GM13977 (cell line): ENCODE measurements around the gene RAET1E.
"Not testable (repeated sequence)": the region's sequence is repeated elsewhere in the genome, so short reads cannot be mapped to it uniquely, and the experiment has no call there.

Source experiments
- DNase-seq: peaks from one replicate; pipeline ENCODE4 v3.0.0; 2012; ENCODE audit warnings: low spot score
- in situ Hi-C: fragments of 300-500 bp; cut with MboI; formaldehyde crosslinking; loops from one replicate; pipeline ENCODE4 v1.12.0; 2022; ENCODE audit warnings: low sequenced_read_pairs, low pct_unique_long_range_greater_than_20kb, mixed read lengths, inconsistent platforms; ENCODE audit not compliant: unreplicated experiment
- TF ChIP-seq, protein P1 (sequence below): IDR thresholded peaks from 2 replicates; pipeline ENCODE4 v1.5.1; 2012; ENCODE audit warnings: mild to moderate bottlenecking, control low read depth; ENCODE audit not compliant: insufficient read depth; ENCODE audit errors: extremely low read depth, missing control alignments

The RAET1E gene

DNA sequence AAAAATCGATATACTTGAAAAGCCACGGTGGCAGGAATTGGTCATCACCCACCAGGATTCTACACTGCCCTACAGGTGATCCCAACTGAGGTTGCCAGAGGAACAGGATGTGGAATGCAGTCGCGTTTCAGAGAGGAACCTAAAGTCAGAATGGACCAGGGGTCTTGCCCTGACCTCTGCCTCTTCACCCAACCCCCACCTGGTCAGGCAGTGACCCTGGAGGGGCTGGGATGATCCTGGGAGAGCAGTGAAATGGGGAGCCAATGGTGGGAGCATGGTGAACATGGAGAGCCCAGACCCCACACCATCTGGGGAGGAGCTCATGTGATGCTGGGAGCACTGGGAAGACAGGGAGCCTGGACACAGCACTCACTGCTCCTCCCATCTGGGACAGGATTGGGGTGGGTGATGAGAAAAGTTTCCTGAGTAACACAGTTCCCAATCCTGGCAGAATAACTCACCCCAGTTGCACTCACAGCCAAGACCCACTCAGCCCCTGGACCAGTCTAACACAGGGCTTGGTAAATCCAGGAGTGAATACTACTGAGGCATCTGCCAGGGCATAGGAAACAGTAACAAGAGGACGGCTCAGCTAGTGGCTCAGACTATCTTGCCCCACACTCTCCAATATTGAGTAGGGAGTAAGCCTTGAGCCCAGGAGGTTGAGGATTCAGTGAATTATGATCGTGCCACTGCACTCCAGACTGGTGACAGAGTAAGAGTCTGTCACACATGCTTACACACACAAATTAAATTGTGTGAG, 42.2 kb upstream of the RAET1E start:
- DNase-seq = no peak
- TF ChIP-seq, protein P1, sequence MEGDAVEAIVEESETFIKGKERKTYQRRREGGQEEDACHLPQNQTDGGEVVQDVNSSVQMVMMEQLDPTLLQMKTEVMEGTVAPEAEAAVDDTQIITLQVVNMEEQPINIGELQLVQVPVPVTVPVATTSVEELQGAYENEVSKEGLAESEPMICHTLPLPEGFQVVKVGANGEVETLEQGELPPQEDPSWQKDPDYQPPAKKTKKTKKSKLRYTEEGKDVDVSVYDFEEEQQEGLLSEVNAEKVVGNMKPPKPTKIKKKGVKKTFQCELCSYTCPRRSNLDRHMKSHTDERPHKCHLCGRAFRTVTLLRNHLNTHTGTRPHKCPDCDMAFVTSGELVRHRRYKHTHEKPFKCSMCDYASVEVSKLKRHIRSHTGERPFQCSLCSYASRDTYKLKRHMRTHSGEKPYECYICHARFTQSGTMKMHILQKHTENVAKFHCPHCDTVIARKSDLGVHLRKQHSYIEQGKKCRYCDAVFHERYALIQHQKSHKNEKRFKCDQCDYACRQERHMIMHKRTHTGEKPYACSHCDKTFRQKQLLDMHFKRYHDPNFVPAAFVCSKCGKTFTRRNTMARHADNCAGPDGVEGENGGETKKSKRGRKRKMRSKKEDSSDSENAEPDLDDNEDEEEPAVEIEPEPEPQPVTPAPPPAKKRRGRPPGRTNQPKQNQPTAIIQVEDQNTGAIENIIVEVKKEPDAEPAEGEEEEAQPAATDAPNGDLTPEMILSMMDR = no peak
- in situ Hi-C loops = loop anchor here (10.0 kb wide), 1 partner anchor 65 kb away; no protein-coding TSS in a partner anchor

DNA sequence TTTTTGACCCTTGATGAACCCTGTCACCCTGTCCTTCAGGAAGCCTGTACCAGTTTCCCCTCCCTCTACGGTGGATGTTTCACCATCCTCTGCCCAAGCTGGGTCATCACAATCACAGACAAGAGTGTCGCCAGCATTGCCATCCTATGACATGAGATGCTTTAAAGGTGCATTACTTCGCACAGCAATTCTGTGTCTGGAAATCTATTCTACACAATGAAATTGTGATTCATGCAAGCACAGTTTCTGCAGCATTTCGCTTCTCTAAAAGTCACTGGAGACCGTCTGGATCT, 41.4 kb upstream of the RAET1E start:
- no peak for DNase-seq

DNA sequence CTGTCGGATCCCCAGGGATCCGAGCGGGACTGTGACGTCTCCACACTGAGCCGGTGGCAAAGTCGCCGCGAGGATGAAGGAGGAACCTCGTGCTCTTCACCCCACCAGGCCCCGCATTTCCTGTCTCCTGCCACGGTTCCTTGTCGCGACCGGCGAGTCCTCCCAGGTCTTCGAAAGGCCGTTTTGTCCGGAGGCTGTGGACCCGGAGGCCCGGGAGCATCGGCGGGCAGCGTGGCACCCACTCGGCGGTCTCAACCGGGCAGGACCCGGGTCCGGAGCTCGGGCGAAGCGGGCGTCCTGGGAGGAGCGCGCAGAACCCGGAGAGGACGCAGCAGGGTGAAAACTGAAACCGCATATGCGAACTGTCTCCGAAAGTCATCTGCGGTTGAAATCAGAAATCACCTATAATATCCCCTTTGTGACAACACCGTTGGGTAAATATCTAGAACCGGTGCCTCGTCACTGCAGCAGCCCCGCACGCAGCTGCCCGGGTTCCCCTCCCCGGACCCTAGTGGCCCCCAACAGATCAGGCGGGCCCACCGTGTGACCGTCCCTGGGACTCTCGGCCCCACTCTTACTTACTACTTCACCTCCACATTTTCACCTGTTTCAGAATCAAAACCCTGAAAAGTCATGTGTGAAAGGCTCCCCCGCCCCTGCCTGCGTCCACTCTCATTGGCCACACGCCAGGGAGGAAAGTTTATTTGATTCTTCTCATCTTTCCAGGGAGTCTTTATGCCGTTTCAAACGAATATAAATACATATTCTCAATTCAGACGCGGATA, 40.9 kb upstream of the RAET1E start:
- in situ Hi-C loops = no loop called here
- peak; percentile 86 for DNase-seq
- TF ChIP-seq, protein P1 = no peak

More for the DNA sequence above, 41.4 kb upstream of the RAET1E start:
- TF ChIP-seq, protein P1 = no peak
- in situ Hi-C loops = no loop called here

DNA sequence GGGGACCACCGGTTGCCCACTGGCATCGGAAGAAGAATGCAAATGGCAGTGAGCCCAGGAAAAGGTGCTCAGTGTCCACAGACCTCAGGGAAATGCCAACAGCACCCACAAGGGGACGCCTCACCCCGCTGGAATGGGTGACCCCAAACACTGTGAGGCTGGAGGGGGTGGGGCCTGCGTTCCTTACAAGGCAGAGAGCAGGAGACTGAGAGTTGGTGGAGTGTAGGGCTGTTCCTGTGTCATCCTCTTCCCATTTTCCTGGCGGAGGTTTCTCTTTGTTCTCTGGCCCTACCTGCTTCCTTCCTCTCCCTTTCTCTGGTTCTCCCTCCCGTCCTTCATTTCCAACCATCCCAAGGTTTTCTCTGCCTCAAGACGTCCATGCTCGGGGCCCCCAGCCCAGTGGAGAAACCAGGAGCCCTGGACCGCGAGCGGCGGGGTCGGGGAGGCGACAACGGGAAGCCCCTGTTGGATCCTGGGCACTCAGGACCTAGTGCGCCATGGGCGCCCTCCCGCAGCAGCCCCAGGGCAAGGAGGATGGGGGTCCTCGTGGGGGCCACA, 40.2 kb upstream of the RAET1E start:
- in situ Hi-C loops, DNase-seq: not testable (repeated sequence)

DNA sequence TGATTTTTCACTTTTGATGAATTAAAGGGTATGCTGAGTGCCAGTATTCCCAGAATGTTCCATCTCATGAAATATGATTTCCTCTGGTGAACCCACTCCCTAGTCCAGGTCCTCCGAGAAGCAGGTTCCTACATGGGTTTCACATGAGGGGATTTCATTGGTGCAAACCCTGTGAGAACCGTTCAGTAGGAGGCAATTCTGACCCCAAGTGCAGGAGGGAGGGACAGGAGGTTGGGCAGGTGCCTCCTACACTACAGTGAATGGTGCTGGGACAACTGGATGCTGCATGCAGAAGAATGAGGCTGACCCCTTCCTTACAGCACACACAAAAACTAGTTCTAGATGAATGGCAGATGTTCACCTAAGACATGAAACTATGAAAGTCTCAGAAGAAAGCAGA, 38.8 kb upstream of the RAET1E start:
- in situ Hi-C loops = no loop called here
- TF ChIP-seq, protein P1 = no peak
- no peak for DNase-seq

DNA sequence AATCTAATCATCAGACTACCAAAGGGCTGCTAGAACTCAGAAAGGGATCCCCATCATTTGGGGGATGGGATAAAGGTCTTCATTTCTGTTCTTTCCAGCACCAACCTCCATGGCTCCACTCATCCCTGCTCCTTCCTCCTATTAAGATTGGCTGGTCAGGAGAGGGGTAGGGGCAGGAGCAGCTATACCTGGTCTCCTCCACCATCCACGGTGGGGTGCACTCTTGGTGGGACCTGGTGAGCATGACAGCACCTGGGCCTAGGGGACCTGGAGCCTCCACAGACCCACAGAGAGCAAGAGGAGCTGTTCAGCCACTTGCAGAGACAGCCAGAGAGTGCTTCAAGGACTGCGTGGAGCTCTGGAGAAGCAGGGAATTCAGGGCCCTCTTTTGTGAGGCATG, 37.8 kb upstream of the RAET1E start:
- TF ChIP-seq, protein P1 = no peak
- no peak for DNase-seq
- in situ Hi-C loops = no loop called here

DNA sequence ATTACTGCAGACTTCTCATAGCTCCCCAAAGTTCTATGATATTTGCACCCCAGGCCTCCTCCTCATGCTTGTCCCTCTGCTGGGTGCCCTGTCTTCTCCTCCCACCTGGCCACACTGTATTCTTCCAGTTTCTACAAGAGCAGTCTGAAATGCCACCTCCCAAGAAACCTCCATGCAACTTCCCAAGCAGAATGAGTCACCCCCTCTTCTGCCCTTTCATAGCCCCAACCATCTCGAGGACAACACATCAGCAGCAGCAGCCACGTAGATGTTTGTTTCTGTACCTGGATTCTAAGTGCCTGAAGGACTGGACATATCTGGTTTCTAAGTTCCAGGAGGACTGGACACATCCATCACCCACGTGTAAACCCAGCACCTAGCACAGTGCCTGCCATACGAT, 37.3 kb upstream of the RAET1E start:
- TF ChIP-seq, protein P1 = no peak

More for the DNA sequence above, 37.3 kb upstream of the RAET1E start:
- DNase-seq = no peak
- in situ Hi-C loops = no loop called here
